CD14-positive monocyte (primary cell): Measurements from ENCODE around the gene LILRB3. TPM values are rescaled to one million over a fixed set of nuclear protein-coding genes. Genes with fewer than 3 reads are reported as not detected.
A peak's percentile ranks its signal among the peaks of the same experiment; 100 is the strongest.
"Not testable (repeated sequence)": the region's sequence is repeated elsewhere in the genome, so short reads cannot be mapped to it uniquely, and the experiment has no call there.

Experiments
- DNase-seq, 3 donors: peaks; one replicate each; pipeline ENCODE4 v3.0.0-alpha.2; 2011 to 2022
- H2AFZ ChIP-seq: 2 replicates; pipeline ENCODE4 v1.6.0; 2012; ENCODE audit warnings: mild to moderate bottlenecking, low read depth, low read length, inconsistent platforms; ENCODE audit not compliant: insufficient read depth, poor library complexity, severe bottlenecking
- H3K27ac ChIP-seq, 2 donors: 1 replicate in 1 of 2; 2 replicates in 1 of 2; pipeline ENCODE4 v1.5.1; 2012 to 2013; ENCODE audit warnings: low read length in 2 of 2, control low read depth in 1 of 2, inconsistent platforms in 1 of 2, low read depth in 1 of 2, mild to moderate bottlenecking in 1 of 2
- H3K27me3 ChIP-seq, 2 donors: one replicate each; pipeline versions ENCODE4 v1.6.0 to v1.6.1; 2011 to 2013; ENCODE audit warnings: low read length in 2 of 2; ENCODE audit not compliant: control insufficient read depth in 2 of 2, insufficient read depth in 2 of 2
- H3K36me3 ChIP-seq, 2 donors: replicated peaks in 1 of 2; 1 replicate in 1 of 2; 2 replicates in 1 of 2; pipeline versions ENCODE4 v1.5.1 to v1.6.1; 2012 to 2013; ENCODE audit warnings: low read length in 2 of 2, control low read depth in 1 of 2, inconsistent platforms in 1 of 2, mild to moderate bottlenecking in 1 of 2; ENCODE audit not compliant: insufficient read depth in 2 of 2, control insufficient read depth in 1 of 2
- H3K4me1 ChIP-seq, 2 donors: 1 replicate in 1 of 2; 2 replicates in 1 of 2; pipeline versions ENCODE4 v1.5.1 to v1.6.1; 2012 to 2013; ENCODE audit warnings: low read length in 2 of 2, control low read depth in 1 of 2, inconsistent platforms in 1 of 2, mild to moderate bottlenecking in 1 of 2, moderate library complexity in 1 of 2; ENCODE audit not compliant: insufficient read depth in 2 of 2, control insufficient read depth in 1 of 2
- H3K4me2 ChIP-seq: replicated peaks from 2 replicates; pipeline ENCODE3; 2012; ENCODE audit warnings: low read length, moderate library complexity, mild to moderate bottlenecking; ENCODE audit not compliant: poor library complexity, severe bottlenecking; ENCODE audit errors: extremely low read depth
- H3K4me3 ChIP-seq, 3 experiments: fragments of 200-600 bp in 1 of 3; sonication (generic) in 1 of 3; replicated peaks in 1 of 3; 1 replicate in 2 of 3; 2 replicates in 1 of 3; pipeline ENCODE4 v1.5.1; 2011 to 2013; ENCODE audit warnings: low read length in 3 of 3, mild to moderate bottlenecking in 3 of 3, control low read depth in 2 of 3, low read depth in 2 of 3, inconsistent platforms in 1 of 3, moderate library complexity in 1 of 3
- H3K79me2 ChIP-seq: 2 replicates; pipeline ENCODE4 v1.6.0; 2012; ENCODE audit warnings: mild to moderate bottlenecking, control low read depth, inconsistent platforms, low read length, moderate library complexity; ENCODE audit not compliant: insufficient read depth
- H3K9ac ChIP-seq: 2 replicates; pipeline ENCODE4 v1.6.0; 2017; ENCODE audit warnings: low read length, mild to moderate bottlenecking; ENCODE audit not compliant: insufficient read depth, poor library complexity, severe bottlenecking
- H3K9me3 ChIP-seq, 2 donors: replicated peaks in 1 of 2; 1 replicate in 1 of 2; 2 replicates in 1 of 2; pipeline versions ENCODE4 v1.5.1 to v1.6.1; 2012 to 2013; ENCODE audit warnings: low read length in 2 of 2, control low read depth in 1 of 2; ENCODE audit not compliant: control insufficient read depth in 1 of 2, insufficient read depth in 1 of 2
- H4K20me1 ChIP-seq: 2 replicates; pipeline ENCODE4 v1.6.0; 2012; ENCODE audit warnings: mild to moderate bottlenecking, low read length, control low read depth, moderate library complexity; ENCODE audit not compliant: insufficient read depth
- H3K27ac Mint-ChIP-seq, 7 donors: one replicate each; pipeline ENCODE4 v1.8.0; 2020; ENCODE audit warnings: mild to moderate bottlenecking in 7 of 7, mixed read lengths in 7 of 7, moderate library complexity in 6 of 7, inconsistent platforms in 2 of 7
- H3K27me3 Mint-ChIP-seq, 3 donors: one replicate each; pipeline ENCODE4 v1.8.0; 2021 to 2022; ENCODE audit warnings: low read depth in 3 of 3, mild to moderate bottlenecking in 3 of 3, mixed read lengths in 3 of 3, moderate library complexity in 3 of 3, inconsistent platforms in 1 of 3
- H3K36me3 Mint-ChIP-seq, 2 donors: one replicate each; pipeline ENCODE4 v1.8.0; 2020; ENCODE audit warnings: mixed read lengths in 2 of 2, inconsistent platforms in 1 of 2, mild to moderate bottlenecking in 1 of 2
- H3K4me1 Mint-ChIP-seq: one replicate; pipeline ENCODE4 v1.8.0; 2020; ENCODE audit warnings: mild to moderate bottlenecking, mixed read lengths
- H3K4me3 Mint-ChIP-seq, 2 donors: one replicate each; pipeline ENCODE4 v1.8.0; 2020; ENCODE audit warnings: mild to moderate bottlenecking in 2 of 2, mixed read lengths in 2 of 2, moderate library complexity in 1 of 2
- H3K9me3 Mint-ChIP-seq, 7 donors: one replicate each; pipeline ENCODE4 v1.8.0; 2020 to 2022; ENCODE audit warnings: mixed read lengths in 7 of 7, mild to moderate bottlenecking in 6 of 7, moderate library complexity in 6 of 7, inconsistent platforms in 2 of 7
- WGBS: methylation state at CpG from one replicate; pipeline ENCODE4 v1.1.5; 2013; ENCODE audit warnings: missing lambda C conversion rate; ENCODE audit not compliant: insufficient coverage; 5-methylcytosine and 5-hydroxymethylcytosine counted together
- intact Hi-C, 2 donors: fragments of 100-400 bp; cut with micrococcal nuclease; formaldehyde crosslinking; loops; one replicate each; pipeline versions ENCODE4 v1.15.0 to v1.15.1; 2023
- polyA plus RNA-seq, 3 donors: library from polyadenylated mRNA; depleted of rRNA in 1 of 3; unstranded in 2 of 3; stranded (reverse) in 1 of 3; fragments of 300-500 nt in 2 of 3; fragments of >200 nt in 1 of 3; fragmentation: Illumina TruSeq in 2 of 3; gene quantifications; 1 replicate in 2 of 3; 2 replicates in 1 of 3; pipeline ENCODE4 v1.2.3, GENCODE V29; 2012 to 2021
- TF ChIP-seq, protein P1 (sequence below): fragments of 200-600 bp; IDR thresholded peaks from one replicate; pipeline ENCODE4 v1.8.0; 2022; ENCODE audit warnings: antibody characterized with exemption, mild to moderate bottlenecking

Gene LILRB3
- polyA plus RNA-seq, 3 donors, result 62.9 to 455 (median 104) TPM

GRCh38 chr19:54242646-54243045 is 19.8 kb upstream of the LILRB3 start, which contains the start of gene LILRA6:
Gene LILRA6 (minus strand): TSS chr19:54242790.
- peak within 1 kb of the TSS; percentile 1 to 69 (median 47) for H3K4me3 ChIP-seq
- Mint-ChIP-seq H3K4me1 (peaks cover 66% of the 10 kb centered on the region), H3K27ac (peak within 1 kb of the TSS in 6 of 7 donors; percentile 85 to 96 (median 89)), H3K36me3 (peaks cover 30 to 33% of the 10 kb centered on the region in 2 donors), H3K4me3 (peak within 1 kb of the TSS; percentile 74 to 79)
- H3K4me2 ChIP-seq, result peak within 1 kb of the TSS; percentile 65
- 50% methylated on average over 1 of the region's 6 CpGs for WGBS
- H3K9me3 ChIP-seq, H3K27me3 ChIP-seq, H2AFZ ChIP-seq, H3K79me2 ChIP-seq, H4K20me1 ChIP-seq, H3K27me3 Mint-ChIP-seq, intact Hi-C loops, H3K9me3 Mint-ChIP-seq: not testable (repeated sequence)
- TF ChIP-seq, protein P1, sequence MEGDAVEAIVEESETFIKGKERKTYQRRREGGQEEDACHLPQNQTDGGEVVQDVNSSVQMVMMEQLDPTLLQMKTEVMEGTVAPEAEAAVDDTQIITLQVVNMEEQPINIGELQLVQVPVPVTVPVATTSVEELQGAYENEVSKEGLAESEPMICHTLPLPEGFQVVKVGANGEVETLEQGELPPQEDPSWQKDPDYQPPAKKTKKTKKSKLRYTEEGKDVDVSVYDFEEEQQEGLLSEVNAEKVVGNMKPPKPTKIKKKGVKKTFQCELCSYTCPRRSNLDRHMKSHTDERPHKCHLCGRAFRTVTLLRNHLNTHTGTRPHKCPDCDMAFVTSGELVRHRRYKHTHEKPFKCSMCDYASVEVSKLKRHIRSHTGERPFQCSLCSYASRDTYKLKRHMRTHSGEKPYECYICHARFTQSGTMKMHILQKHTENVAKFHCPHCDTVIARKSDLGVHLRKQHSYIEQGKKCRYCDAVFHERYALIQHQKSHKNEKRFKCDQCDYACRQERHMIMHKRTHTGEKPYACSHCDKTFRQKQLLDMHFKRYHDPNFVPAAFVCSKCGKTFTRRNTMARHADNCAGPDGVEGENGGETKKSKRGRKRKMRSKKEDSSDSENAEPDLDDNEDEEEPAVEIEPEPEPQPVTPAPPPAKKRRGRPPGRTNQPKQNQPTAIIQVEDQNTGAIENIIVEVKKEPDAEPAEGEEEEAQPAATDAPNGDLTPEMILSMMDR, result peak; percentile 33
- peak; percentile 59 to 64 (median 63) for DNase-seq
- peaks cover 22 to 23% of the 10 kb centered on the region in 2 donors for H3K36me3 ChIP-seq
- H3K4me1 ChIP-seq, result peaks cover 67 to 68% of the 10 kb centered on the region in 2 donors
- peak within 1 kb of the TSS; percentile 40 for H3K9ac ChIP-seq
- peak within 1 kb of the TSS; percentile 39 to 84 for H3K27ac ChIP-seq

DNA sequence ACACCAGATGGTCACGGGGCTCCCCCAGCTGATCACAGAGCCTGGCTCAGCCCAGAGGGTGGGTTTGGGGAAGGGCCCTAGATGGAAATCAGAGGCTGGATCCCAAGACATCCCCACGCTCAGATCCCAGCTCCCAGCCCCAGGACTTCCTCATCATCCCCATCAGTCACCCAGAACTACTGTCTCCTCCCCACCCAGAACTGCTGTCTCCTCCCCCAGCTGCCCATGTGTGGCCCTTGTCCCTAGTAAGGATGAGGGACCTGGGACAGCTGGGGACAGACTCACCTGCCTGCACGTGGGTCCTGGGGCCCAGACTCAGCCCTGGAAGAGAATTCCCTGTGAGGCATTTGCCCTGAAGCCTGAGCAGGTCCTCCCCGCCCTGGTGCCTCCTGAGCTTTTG is 19.4 kb upstream of the LILRB3 start:
- Mint-ChIP-seq H3K36me3 (peaks cover 33 to 38% of the 10 kb centered on the region in 2 donors), H3K4me1 (peaks cover 64% of the 10 kb centered on the region), H3K27ac (peak overlapping the region in 6 of 7 donors; percentile 64 to 96 (median 88)), H3K4me3 (peak overlapping the region; percentile 74 to 79)
- Histone ChIP-seq H3K4me3 (peak overlapping the region; percentile 1 to 69 (median 47)), H3K4me1 (peaks cover 64 to 65% of the 10 kb centered on the region in 2 donors), H3K27ac (peak overlapping the region; percentile 39 to 84), H3K36me3 (peaks cover 26 to 28% of the 10 kb centered on the region in 2 donors), H3K9ac (peak overlapping the region; percentile 40), H3K4me2 (peak overlapping the region; percentile 65)
- H3K27me3 Mint-ChIP-seq, H3K9me3 Mint-ChIP-seq, intact Hi-C loops, H4K20me1 ChIP-seq, H3K9me3 ChIP-seq, H3K79me2 ChIP-seq, H3K27me3 ChIP-seq, H2AFZ ChIP-seq: not testable (repeated sequence)
- WGBS, result 67% methylated on average over 1 of the region's 4 CpGs
- peak in 1 of 3 donors; percentile 17 for DNase-seq

DNA sequence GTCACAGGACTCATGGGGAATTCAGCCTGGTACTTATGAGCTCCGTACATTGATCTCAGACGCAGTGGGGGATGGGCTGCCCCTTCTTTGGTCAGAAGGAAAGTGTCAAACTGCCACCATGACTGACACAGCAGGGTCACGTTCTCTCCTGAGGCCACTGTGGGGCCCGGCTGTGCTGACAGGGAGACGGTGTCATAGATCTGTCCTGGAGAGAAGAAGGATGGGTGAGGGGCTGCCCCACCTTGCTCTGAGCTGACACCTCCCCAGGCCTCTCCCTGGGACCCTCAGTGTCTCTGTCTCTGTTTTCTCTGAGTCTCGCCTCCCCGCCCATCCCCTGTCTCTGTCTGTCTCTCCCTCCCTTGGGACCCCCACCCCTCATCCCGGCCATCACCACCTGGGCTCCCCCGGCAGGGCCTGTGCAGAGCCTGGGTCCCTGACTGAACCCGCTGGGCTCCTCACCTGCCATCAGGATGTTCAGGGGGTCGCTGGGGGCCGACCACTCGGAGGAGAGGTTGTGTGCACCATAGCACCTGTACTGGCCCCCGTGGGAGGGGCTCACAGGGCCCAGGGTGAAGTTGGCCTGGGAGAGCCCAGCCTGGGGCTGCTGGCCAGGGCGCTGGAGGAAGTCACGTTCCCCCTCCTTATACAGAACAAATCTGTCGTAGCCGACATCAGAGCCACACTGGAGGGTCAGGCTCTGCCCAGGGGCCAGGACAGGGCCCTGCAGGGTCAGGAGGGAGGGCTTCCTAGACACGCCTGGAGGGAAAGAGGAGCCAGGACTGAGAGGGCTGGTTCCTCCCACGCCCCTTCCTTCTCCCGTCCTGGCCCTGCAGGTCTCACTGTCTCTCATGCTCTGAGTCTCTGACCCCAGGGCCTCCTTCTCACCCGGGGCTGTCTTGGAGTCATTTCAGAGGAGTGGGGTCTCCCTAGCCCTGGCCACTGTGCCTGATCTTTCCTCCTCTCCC is 17.8 kb upstream of the LILRB3 start:
- intact Hi-C loops, H3K4me3 ChIP-seq: not testable (repeated sequence)

More for the DNA sequence above, 17.8 kb upstream of the LILRB3 start:
- H3K27ac ChIP-seq, H3K9me3 Mint-ChIP-seq, H3K27me3 ChIP-seq, H3K4me2 ChIP-seq, H3K9me3 ChIP-seq, H3K79me2 ChIP-seq, H2AFZ ChIP-seq, H4K20me1 ChIP-seq, H3K9ac ChIP-seq, H3K27me3 Mint-ChIP-seq, DNase-seq: not testable (repeated sequence)
- WGBS, result 97% methylated on average over 5 of the region's 22 CpGs
- peaks cover 61% of the 10 kb centered on the region for H3K4me1 Mint-ChIP-seq
- Histone ChIP-seq H3K4me1 (peaks cover 54 to 60% of the 10 kb centered on the region in 2 donors), H3K36me3 (peaks cover 42 to 43% of the 10 kb centered on the region in 2 donors)
- peak overlapping the region in 6 of 7 donors; percentile 35 to 89 (median 69) for H3K27ac Mint-ChIP-seq
- peak overlapping the region in 1 of 2 donors; percentile 46 for H3K4me3 Mint-ChIP-seq
- H3K36me3 Mint-ChIP-seq, result peaks cover 47 to 53% of the 10 kb centered on the region in 2 donors
